Large intestine (tissue), 3 donors: ENCODE measurements around the gene CCDC27. TPM values are rescaled to one million over a fixed set of nuclear protein-coding genes. Genes with fewer than 3 reads are reported as not detected.
"Not testable (repeated sequence)": the region's sequence is repeated elsewhere in the genome, so short reads cannot be mapped to it uniquely, and the experiment has no call there.

Experiments used
- DNase-seq, 2 donors: peaks; one replicate each; pipeline versions ENCODE4 v3.0.0 to v3.0.0-alpha.2; 2013
- H3K27ac ChIP-seq: one replicate; pipeline ENCODE4 v1.5.1; 2013; ENCODE audit warnings: low read length
- H3K27me3 ChIP-seq: 2 replicates; pipeline ENCODE4 v1.6.1; 2013; ENCODE audit warnings: low read length; ENCODE audit not compliant: control insufficient read depth, insufficient read depth
- H3K36me3 ChIP-seq: 2 replicates; pipeline ENCODE4 v1.6.1; 2013; ENCODE audit warnings: low read length; ENCODE audit not compliant: control insufficient read depth, insufficient read depth
- H3K4me1 ChIP-seq: one replicate; pipeline ENCODE4 v1.6.1; 2013; ENCODE audit warnings: low read length; ENCODE audit not compliant: control insufficient read depth, insufficient read depth
- H3K4me3 ChIP-seq: one replicate; pipeline ENCODE4 v1.5.1; 2013; ENCODE audit warnings: low read length
- H3K9me3 ChIP-seq: one replicate; pipeline ENCODE4 v1.6.1; 2013; ENCODE audit warnings: mild to moderate bottlenecking, low read depth, low read length, moderate library complexity; ENCODE audit not compliant: control insufficient read depth
- WGBS: methylation state at CpG from one replicate; pipeline ENCODE4 v1.1.5; 2013; ENCODE audit warnings: low lambda C conversion rate; ENCODE audit not compliant: insufficient coverage; 5-methylcytosine and 5-hydroxymethylcytosine counted together
- polyA plus RNA-seq: library from polyadenylated mRNA; unstranded; fragments of 120-200 nt; gene quantifications from one replicate; pipeline ENCODE4 v1.2.1, GENCODE V29; 2013

Gene CCDC27
- polyA plus RNA-seq, 1 donor: 0.03 TPM

DNA sequence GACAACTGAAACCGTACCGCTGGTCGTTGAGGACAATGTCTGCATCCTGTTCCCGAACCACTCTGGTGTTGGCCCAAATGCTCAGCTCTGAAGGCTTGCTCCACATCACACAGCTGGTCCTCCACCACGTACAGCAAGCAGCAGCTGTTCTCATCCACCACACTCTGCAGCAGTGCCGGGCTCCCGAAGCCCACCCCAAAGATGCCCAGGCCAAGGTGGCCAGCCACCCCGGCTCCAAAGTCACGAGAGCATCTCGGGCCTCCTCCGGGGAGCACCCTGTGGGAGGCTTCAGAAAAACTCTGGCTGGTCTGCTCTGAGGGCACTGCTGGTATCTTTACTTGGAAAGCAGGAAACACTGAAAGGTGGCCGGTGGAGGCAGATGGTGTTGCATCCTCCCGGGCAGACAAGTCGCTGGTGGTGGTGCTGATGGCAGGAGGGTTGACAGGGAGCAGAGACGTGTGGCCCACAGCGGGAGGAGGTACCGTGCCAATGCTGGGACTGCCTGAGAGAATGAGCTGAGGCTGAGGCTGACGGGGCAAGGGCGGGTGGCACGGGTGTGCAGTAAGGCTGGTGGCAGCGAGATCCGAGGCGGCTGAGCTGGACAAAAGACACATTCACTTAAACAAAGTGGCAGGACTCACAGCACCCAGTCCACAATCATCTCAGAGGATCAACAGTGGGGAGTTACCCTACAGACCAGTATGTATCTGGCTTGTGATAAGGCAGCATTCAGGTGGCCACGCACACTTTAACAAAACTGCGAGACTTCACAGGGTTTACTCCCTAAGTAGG is 6.5 kb upstream of the CCDC27 start:
- Histone ChIP-seq H3K4me1 (peaks cover 6% of the 10 kb centered on the region), H3K27me3 (peaks cover 4% of the 10 kb centered on the region), H3K36me3 (peaks cover 18% of the 10 kb centered on the region), H3K27ac (no peak overlapping the region), H3K9me3 (no peaks in the 10 kb centered on the region), H3K4me3 (peak overlapping the region; percentile 55)
- DNase-seq: no peak
- WGBS: no CpG with 5 or more reads among the region's 25 CpGs

DNA sequence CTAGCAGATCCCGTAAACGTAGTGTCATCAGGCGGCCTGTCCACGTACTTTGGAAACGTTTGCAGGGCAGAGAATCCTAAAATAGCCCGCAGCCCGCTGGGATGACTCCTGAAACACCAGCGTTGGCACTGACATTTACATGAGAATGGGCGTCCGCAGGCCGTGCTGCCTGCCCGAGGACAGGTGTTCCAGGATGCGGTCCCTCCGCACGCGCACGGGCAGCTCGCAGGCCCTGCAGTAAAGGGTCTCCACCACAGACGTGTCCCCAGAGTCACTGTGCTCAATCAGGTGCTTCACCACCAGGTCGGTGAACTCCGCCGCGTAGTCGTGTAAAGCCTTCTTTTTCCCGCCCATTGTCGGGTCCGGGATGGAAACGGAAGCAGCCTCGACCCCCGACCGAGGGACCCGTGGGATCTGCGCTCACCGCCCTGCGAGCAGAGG is 5.8 kb upstream of the CCDC27 start:
- peak overlapping the region; percentile 55 for H3K4me3 ChIP-seq
- H3K27me3 ChIP-seq: peaks cover 10% of the 10 kb centered on the region
- WGBS: no CpG with 5 or more reads among the region's 35 CpGs
- peaks cover 17% of the 10 kb centered on the region for H3K36me3 ChIP-seq
- H3K9me3 ChIP-seq: no peaks in the 10 kb centered on the region
- peak in 1 of 2 donors; percentile 31 for DNase-seq
- H3K4me1 ChIP-seq: peaks cover 6% of the 10 kb centered on the region
- no peak overlapping the region for H3K27ac ChIP-seq

- no CpG with 5 or more reads among the region's 73 CpGs for WGBS
- H3K9me3 ChIP-seq: no peaks in the 10 kb centered on the region
- H3K27ac ChIP-seq: no peak overlapping the region
Observed at GRCh38 chr1:3746830-3747521, 5.3 kb upstream of the CCDC27 start.

DNA sequence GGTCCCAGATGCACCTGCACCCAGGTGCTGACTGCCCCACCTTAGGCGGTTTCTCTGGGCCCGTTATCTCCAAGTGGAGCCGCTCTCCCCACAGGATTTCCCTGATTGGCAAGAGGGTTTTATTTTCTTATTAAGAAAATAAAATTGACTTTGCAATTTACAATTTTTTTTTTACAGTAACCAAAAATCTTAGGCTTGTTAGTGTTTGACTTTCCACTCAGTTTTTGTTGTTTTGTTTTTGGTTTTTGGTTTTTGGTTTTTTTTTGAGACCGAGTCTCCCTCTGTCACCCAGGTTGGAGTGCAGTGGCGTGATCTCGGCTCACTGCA is 4.8 kb upstream of the CCDC27 start:
- H3K9me3 ChIP-seq: no peaks in the 10 kb centered on the region
- H3K4me1 ChIP-seq: peaks cover 6% of the 10 kb centered on the region
- WGBS: no CpG with 5 or more reads among the region's 6 CpGs
- no peak for DNase-seq
- peaks cover 7% of the 10 kb centered on the region for H3K36me3 ChIP-seq
- peak overlapping the region; percentile 55 for H3K4me3 ChIP-seq
- H3K27ac ChIP-seq: no peak overlapping the region
- peaks cover 15% of the 10 kb centered on the region for H3K27me3 ChIP-seq

More at GRCh38 chr1:3746830-3747521, 5.3 kb upstream of the CCDC27 start:
- DNase-seq: peak; percentile 81 to 91
- Histone ChIP-seq H3K4me3 (peak overlapping the region; percentile 55), H3K36me3 (peaks cover 12% of the 10 kb centered on the region), H3K4me1 (peaks cover 6% of the 10 kb centered on the region), H3K27me3 (peaks cover 11% of the 10 kb centered on the region)

DNA sequence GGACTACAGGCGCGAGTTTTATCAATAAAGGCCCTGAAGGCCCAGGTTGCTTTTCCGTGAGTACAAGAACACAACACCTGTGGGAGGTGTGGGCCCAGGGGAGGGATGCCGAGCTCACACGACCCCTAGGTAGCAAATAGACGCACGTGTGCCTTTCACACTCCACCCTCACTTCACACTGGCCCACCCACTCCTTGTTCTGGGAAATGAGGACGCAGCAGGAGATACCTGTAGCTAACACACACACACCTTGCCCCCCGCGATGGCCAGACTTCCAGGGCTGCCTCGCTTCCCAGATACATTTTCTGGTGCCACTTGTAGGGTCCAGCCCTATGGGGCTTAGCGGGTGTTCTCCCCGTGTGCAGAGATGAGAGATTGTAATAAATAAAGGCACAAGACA is 4.3 kb upstream of the CCDC27 start:
- peak overlapping the region; percentile 55 for H3K4me3 ChIP-seq
- peaks cover 6% of the 10 kb centered on the region for H3K4me1 ChIP-seq
- no CpG with 5 or more reads among the region's 13 CpGs for WGBS
- peaks cover 18% of the 10 kb centered on the region for H3K27me3 ChIP-seq
- DNase-seq: no peak
- peaks cover 3% of the 10 kb centered on the region for H3K36me3 ChIP-seq
- no peak overlapping the region for H3K27ac ChIP-seq
- no peaks in the 10 kb centered on the region for H3K9me3 ChIP-seq

- not testable (repeated sequence) for H3K36me3 ChIP-seq, H3K27ac ChIP-seq, H3K4me3 ChIP-seq, H3K4me1 ChIP-seq, DNase-seq, H3K9me3 ChIP-seq
- no CpG with 5 or more reads among the region's 15 CpGs for WGBS
- peaks cover 18% of the 10 kb centered on the region for H3K27me3 ChIP-seq
Observed at GRCh38 chr1:3748316-3748900, 3.8 kb upstream of the CCDC27 start.

GRCh38 chr1:3749512-3749911 is 2.7 kb upstream of the CCDC27 start:
- H3K27me3 ChIP-seq: peaks cover 18% of the 10 kb centered on the region
- WGBS: 100% methylated on average over 1 of the region's 5 CpGs
- peaks cover 6% of the 10 kb centered on the region for H3K4me1 ChIP-seq
- H3K27ac ChIP-seq: no peak overlapping the region
- H3K36me3 ChIP-seq: no peaks in the 10 kb centered on the region
- DNase-seq: no peak
- H3K9me3 ChIP-seq: no peaks in the 10 kb centered on the region
- H3K4me3 ChIP-seq: no peak overlapping the region

GRCh38 chr1:3750741-3751140 is 1.5 kb upstream of the CCDC27 start:
- no peak overlapping the region for H3K4me3 ChIP-seq
- no peaks in the 10 kb centered on the region for H3K36me3 ChIP-seq
- peaks cover 6% of the 10 kb centered on the region for H3K4me1 ChIP-seq
- H3K9me3 ChIP-seq: no peaks in the 10 kb centered on the region
- H3K27me3 ChIP-seq: peaks cover 25% of the 10 kb centered on the region
- DNase-seq: no peak
- no peak overlapping the region for H3K27ac ChIP-seq
- 39% methylated on average over 2 of the region's 6 CpGs for WGBS

GRCh38 chr1:3753656-3754454 is 1.6 kb downstream of the CCDC27 start:
- WGBS: no CpG with 5 or more reads among the region's 20 CpGs
- no peaks in the 10 kb centered on the region for H3K9me3 ChIP-seq
- no peak overlapping the region for H3K27ac ChIP-seq
- no peak overlapping the region for H3K4me3 ChIP-seq
- peaks cover 25% of the 10 kb centered on the region for H3K27me3 ChIP-seq
- no peaks in the 10 kb centered on the region for H3K4me1 ChIP-seq
- DNase-seq: no peak
- no peaks in the 10 kb centered on the region for H3K36me3 ChIP-seq

GRCh38 chr1:3756394-3756793 is 4.1 kb downstream of the CCDC27 start:
- H3K4me1 ChIP-seq: no peaks in the 10 kb centered on the region
- no CpG with 5 or more reads among the region's 21 CpGs for WGBS
- H3K4me3 ChIP-seq: no peak overlapping the region
- no peaks in the 10 kb centered on the region for H3K36me3 ChIP-seq
- H3K27ac ChIP-seq: no peak overlapping the region
- peaks cover 23% of the 10 kb centered on the region for H3K27me3 ChIP-seq
- peaks cover 4% of the 10 kb centered on the region for H3K9me3 ChIP-seq
- DNase-seq: no peak
